NCI-H748 (cell line): ENCODE data around the gene TBRG4.

Experiments used
- DNase-seq: peaks from one replicate; lab custom pipeline; 2025; ENCODE audit not compliant: unreplicated experiment; lab: John Stamatoyannopoulos, UW

Gene TBRG4

DNA sequence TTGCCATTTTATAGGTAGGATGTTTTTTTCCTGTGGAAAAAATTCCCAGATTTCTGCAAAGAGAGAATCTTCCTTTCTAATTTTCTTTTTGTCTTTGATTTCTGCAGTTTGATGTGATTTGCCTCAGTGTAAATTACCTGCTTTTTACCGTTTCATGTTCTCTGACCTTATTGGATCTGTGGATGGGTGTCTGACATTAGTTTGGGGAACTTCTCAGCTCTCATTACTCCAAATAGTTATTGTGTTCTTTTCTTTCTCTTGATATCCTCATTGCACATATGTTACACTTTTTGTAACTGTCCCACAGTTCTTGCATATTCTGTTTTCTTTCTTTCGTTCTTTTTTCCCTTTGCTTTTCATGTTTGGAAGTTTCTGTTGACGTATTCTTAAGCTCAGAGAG lies 51.2 kb downstream of the TBRG4 start:
- DNase-seq = no peak

- no peak for DNase-seq
Measured at GRCh38 chr7:45057878-45058277, 53.6 kb downstream of the TBRG4 start.

- DNase-seq = no peak
Measured at GRCh38 chr7:45055594-45056219, 55.8 kb downstream of the TBRG4 start.

GRCh38 chr7:45055016-45055415 lies 56.5 kb downstream of the TBRG4 start:
- no peak for DNase-seq

- DNase-seq = no peak
Measured at GRCh38 chr7:45054442-45054841, 57.1 kb downstream of the TBRG4 start.

- DNase-seq = no peak
Measured at GRCh38 chr7:45053941-45054340, 57.6 kb downstream of the TBRG4 start.

DNA sequence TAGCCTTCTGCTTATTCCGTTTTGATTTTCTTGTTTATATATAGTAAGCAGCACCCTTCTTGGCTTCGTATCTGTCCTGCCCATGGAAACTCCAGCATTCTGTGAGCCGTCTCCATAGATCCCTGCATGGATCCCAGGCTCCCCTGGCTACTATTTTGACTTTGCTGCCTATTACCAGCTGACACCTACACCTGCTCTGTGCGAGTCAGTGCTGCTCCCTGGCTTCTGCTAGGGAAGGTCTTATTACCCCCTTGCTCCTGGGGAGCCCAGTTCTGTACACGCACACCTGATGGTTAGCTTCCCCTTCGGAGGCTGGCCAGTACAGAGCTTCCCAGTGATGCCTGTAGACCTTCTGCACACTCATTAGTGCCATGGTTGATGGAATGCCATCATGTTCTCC lies 58.1 kb downstream of the TBRG4 start:
- no peak for DNase-seq

DNA sequence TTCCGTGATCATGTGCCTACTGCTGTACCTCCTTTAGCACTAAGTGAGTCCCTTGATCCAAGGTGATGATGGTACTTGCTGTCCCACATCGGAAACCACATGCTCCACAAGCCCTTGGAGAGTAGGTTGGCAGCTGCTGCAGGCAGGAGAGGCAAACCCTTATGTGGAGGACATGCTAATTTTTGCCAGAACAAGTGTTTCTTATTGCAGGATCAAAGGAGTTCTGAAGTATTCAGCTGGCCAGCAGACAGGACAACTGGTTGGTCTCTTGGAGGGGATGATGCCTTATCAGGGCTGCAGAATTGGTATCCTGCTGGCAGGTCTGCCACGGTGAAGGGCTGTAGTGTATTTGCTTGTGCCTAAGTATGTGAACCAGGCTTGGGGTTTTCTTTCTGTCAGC lies 59.5 kb downstream of the TBRG4 start:
- no peak for DNase-seq

DNA sequence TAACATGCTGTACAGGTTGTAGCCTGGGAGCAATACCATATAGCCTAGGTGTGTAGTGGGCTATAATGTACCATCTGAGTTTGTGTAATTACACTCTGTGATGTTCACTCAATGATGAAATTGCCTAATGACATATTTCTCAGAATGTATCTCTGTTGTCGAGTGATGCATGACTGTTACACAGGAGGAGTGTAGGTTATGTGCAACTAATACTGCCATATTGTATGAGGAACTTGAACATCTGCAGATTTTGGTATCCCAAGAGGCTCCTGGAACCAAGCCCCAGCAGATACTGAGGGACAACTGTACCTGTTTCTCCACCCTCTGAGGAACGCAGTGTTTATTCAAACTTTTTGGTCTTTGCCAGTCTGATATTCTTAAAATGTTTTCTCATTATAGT lies 61.3 kb downstream of the TBRG4 start:
- DNase-seq = no peak
